Ectodermal cell (in vitro differentiated cells): ENCODE results near the gene P3H4.
"Not testable (repeated sequence)": the region's sequence is repeated elsewhere in the genome, so short reads cannot be mapped to it uniquely, and the experiment has no call there.

Experiments used
- H3K27ac ChIP-seq: 2 replicates; pipeline ENCODE4 v1.7.0; 2013; ENCODE audit warnings: mild to moderate bottlenecking, low read depth, low read length; ENCODE audit not compliant: insufficient read depth, poor library complexity, severe bottlenecking
- H3K27me3 ChIP-seq: 2 replicates; pipeline ENCODE4 v1.7.0; 2013; ENCODE audit warnings: mild to moderate bottlenecking, low read length; ENCODE audit not compliant: insufficient read depth, control insufficient read depth, poor library complexity, severe bottlenecking
- H3K36me3 ChIP-seq: one replicate; pipeline ENCODE4 v1.7.0; 2013; ENCODE audit warnings: low read length; ENCODE audit not compliant: control insufficient read depth, insufficient read depth
- H3K4me1 ChIP-seq: one replicate; pipeline ENCODE4 v1.7.0; 2013; ENCODE audit warnings: low read length; ENCODE audit not compliant: control insufficient read depth, insufficient read depth
- H3K4me3 ChIP-seq: 2 replicates; pipeline ENCODE4 v1.7.0; 2013; ENCODE audit warnings: low read depth, low read length, control low read depth; ENCODE audit not compliant: insufficient read depth
- H3K9me3 ChIP-seq: 2 replicates; pipeline ENCODE4 v1.7.0; 2013; ENCODE audit warnings: mild to moderate bottlenecking, low read length, moderate library complexity; ENCODE audit not compliant: control insufficient read depth
- WGBS, 2 experiments: methylation state at CpG; one replicate each; pipeline ENCODE4 v1.1.7; 2013; ENCODE audit warnings: missing lambda C conversion rate in 2 of 2; 5-methylcytosine and 5-hydroxymethylcytosine counted together

The P3H4 gene

GRCh38 chr17:41777574-41778188 lies 34.1 kb downstream of the P3H4 start:
- Histone ChIP-seq H3K4me1 (peaks cover 50% of the 10 kb centered on the region), H3K4me3 (no peak overlapping the region), H3K27ac (peak overlapping the region; percentile 9), H3K27me3 (no peaks in the 10 kb centered on the region), H3K36me3 (no peaks in the 10 kb centered on the region), H3K9me3 (no peaks in the 10 kb centered on the region)
- 62 to 65% methylated on average over 12 of the region's 12 CpGs for WGBS, 2 experiments

- WGBS, 2 experiments = 74 to 82% methylated on average over 4 of the region's 4 CpGs
- peak overlapping the region; percentile 9 for H3K27ac ChIP-seq
- no peak overlapping the region for H3K4me3 ChIP-seq
- H3K9me3 ChIP-seq = no peaks in the 10 kb centered on the region
- no peaks in the 10 kb centered on the region for H3K27me3 ChIP-seq
- H3K4me1 ChIP-seq = peaks cover 47% of the 10 kb centered on the region
- H3K36me3 ChIP-seq = no peaks in the 10 kb centered on the region
Measured at GRCh38 chr17:41777157-41777573, 34.6 kb downstream of the P3H4 start.

- H3K27me3 ChIP-seq, H3K4me3 ChIP-seq, H3K9me3 ChIP-seq, H3K36me3 ChIP-seq: not testable (repeated sequence)
- peaks cover 39% of the 10 kb centered on the region for H3K4me1 ChIP-seq
- WGBS, 2 experiments = 75 to 77% methylated on average over 14 of the region's 14 CpGs
- H3K27ac ChIP-seq = peak overlapping the region; percentile 85
Measured at GRCh38 chr17:41776262-41776900, 35.4 kb downstream of the P3H4 start.

- Histone ChIP-seq H3K4me3 (no peak overlapping the region), H3K27me3 (no peaks in the 10 kb centered on the region), H3K9me3 (no peaks in the 10 kb centered on the region), H3K27ac (peak overlapping the region; percentile 85), H3K4me1 (peaks cover 37% of the 10 kb centered on the region), H3K36me3 (no peaks in the 10 kb centered on the region)
- 32 to 36% methylated on average over 12 of the region's 12 CpGs for WGBS, 2 experiments
Measured at GRCh38 chr17:41775394-41776226, 36.1 kb downstream of the P3H4 start.

GRCh38 chr17:41773731-41774193 lies 38.0 kb downstream of the P3H4 start:
- no peaks in the 10 kb centered on the region for H3K27me3 ChIP-seq
- no peaks in the 10 kb centered on the region for H3K9me3 ChIP-seq
- peaks cover 9% of the 10 kb centered on the region for H3K36me3 ChIP-seq
- peaks cover 37% of the 10 kb centered on the region for H3K4me1 ChIP-seq
- no peak overlapping the region for H3K4me3 ChIP-seq
- WGBS, 2 experiments = 69% methylated on average over 7 to 8 of the region's 8 CpGs
- no peak overlapping the region for H3K27ac ChIP-seq

- Histone ChIP-seq H3K4me3 (no peak overlapping the region), H3K9me3 (no peaks in the 10 kb centered on the region), H3K27me3 (no peaks in the 10 kb centered on the region), H3K4me1 (peaks cover 37% of the 10 kb centered on the region), H3K27ac (no peak overlapping the region), H3K36me3 (peaks cover 13% of the 10 kb centered on the region)
- WGBS, 2 experiments = 63 to 73% methylated on average over 12 of the region's 12 CpGs
Measured at GRCh38 chr17:41773190-41773588, 38.6 kb downstream of the P3H4 start.

GRCh38 chr17:41772586-41773189 lies 39.1 kb downstream of the P3H4 start:
- Histone ChIP-seq H3K36me3 (peaks cover 13% of the 10 kb centered on the region), H3K27me3 (no peaks in the 10 kb centered on the region), H3K4me1 (peaks cover 33% of the 10 kb centered on the region), H3K9me3 (no peaks in the 10 kb centered on the region), H3K4me3 (no peak overlapping the region), H3K27ac (no peak overlapping the region)
- 96% methylated on average over 19 of the region's 19 CpGs for WGBS, 2 experiments

GRCh38 chr17:41772218-41772585 lies 39.5 kb downstream of the P3H4 start:
- peaks cover 28% of the 10 kb centered on the region for H3K4me1 ChIP-seq
- H3K4me3 ChIP-seq = no peak overlapping the region
- peaks cover 17% of the 10 kb centered on the region for H3K36me3 ChIP-seq
- H3K9me3 ChIP-seq = no peaks in the 10 kb centered on the region
- whole genome bisulfite sequencing, 2 experiments = 91 to 97% methylated on average over 4 of the region's 4 CpGs
- no peak overlapping the region for H3K27ac ChIP-seq
- H3K27me3 ChIP-seq = no peaks in the 10 kb centered on the region

- Histone ChIP-seq H3K27ac (no peak overlapping the region), H3K27me3 (no peaks in the 10 kb centered on the region), H3K9me3 (no peaks in the 10 kb centered on the region), H3K36me3 (peaks cover 21% of the 10 kb centered on the region), H3K4me3 (no peak overlapping the region), H3K4me1 (peaks cover 23% of the 10 kb centered on the region)
- WGBS, 2 experiments = 91 to 92% methylated on average over 17 of the region's 17 CpGs
Measured at GRCh38 chr17:41771389-41772206, 40.2 kb downstream of the P3H4 start.
